GM21526 (cell line): Measurements from ENCODE around the gene NTN4.
"Not testable (repeated sequence)": the region's sequence is repeated elsewhere in the genome, so short reads cannot be mapped to it uniquely, and the experiment has no call there.

Source experiments
- ATAC-seq: cut with Tn5 transposase; IDR thresholded peaks from one replicate; pipeline ENCODE4 v1.9.1; 2021; ENCODE audit warnings: moderate library complexity; ENCODE audit not compliant: unreplicated experiment, low FRiP score

Gene NTN4

GRCh38 chr12:95756362-95756761 is 34.2 kb downstream of the NTN4 start:
- no peak for ATAC-seq

GRCh38 chr12:95755261-95755865 is 35.2 kb downstream of the NTN4 start:
- no peak for ATAC-seq

- ATAC-seq, result not testable (repeated sequence)
Measured at GRCh38 chr12:95746062-95746461, 44.5 kb downstream of the NTN4 start.

GRCh38 chr12:95742586-95742985 is 48.0 kb downstream of the NTN4 start:
- ATAC-seq, result no peak

- ATAC-seq, result no peak
Measured at GRCh38 chr12:95741635-95742034, 48.9 kb downstream of the NTN4 start.

- ATAC-seq, result no peak
Measured at GRCh38 chr12:95740751-95741150, 49.8 kb downstream of the NTN4 start.

GRCh38 chr12:95739561-95740313 is 50.8 kb downstream of the NTN4 start:
- no peak for ATAC-seq

- ATAC-seq, result no peak
Measured at GRCh38 chr12:95738024-95738611, 52.4 kb downstream of the NTN4 start.

GRCh38 chr12:95736631-95737030 is 53.9 kb downstream of the NTN4 start:
- ATAC-seq, result no peak

GRCh38 chr12:95735728-95736127 is 54.8 kb downstream of the NTN4 start:
- ATAC-seq, result not testable (repeated sequence)

GRCh38 chr12:95733141-95733825 is 57.3 kb downstream of the NTN4 start:
- no peak for ATAC-seq

- ATAC-seq, result peak; percentile 72
Measured at GRCh38 chr12:95731519-95731958, 59.0 kb downstream of the NTN4 start.

GRCh38 chr12:95730457-95730856 is 60.1 kb downstream of the NTN4 start:
- no peak for ATAC-seq

GRCh38 chr12:95726903-95727302 is 63.7 kb downstream of the NTN4 start:
- ATAC-seq, result no peak

GRCh38 chr12:95724767-95725166 is 65.8 kb downstream of the NTN4 start:
- ATAC-seq, result no peak

- ATAC-seq, result no peak
Measured at GRCh38 chr12:95723693-95724384, 66.7 kb downstream of the NTN4 start.

- ATAC-seq, result no peak
Measured at GRCh38 chr12:95721320-95721719, 69.2 kb downstream of the NTN4 start.

GRCh38 chr12:95720146-95720545 is 70.4 kb downstream of the NTN4 start:
- ATAC-seq, result no peak

GRCh38 chr12:95718772-95719171 is 71.8 kb downstream of the NTN4 start:
- no peak for ATAC-seq

- no peak for ATAC-seq
Measured at GRCh38 chr12:95718006-95718431, 72.5 kb downstream of the NTN4 start.
